HUES64 (cell line): ENCODE measurements around the gene SKIC2.
A peak's percentile ranks its signal among the peaks of the same experiment; 100 is the strongest.
"Not testable (repeated sequence)": the region's sequence is repeated elsewhere in the genome, so short reads cannot be mapped to it uniquely, and the experiment has no call there.

Experiments used
- H3K27ac ChIP-seq: 2 replicates; pipeline ENCODE4 v1.7.0; 2013; ENCODE audit warnings: low read depth, low read length, inconsistent platforms
- H3K27me3 ChIP-seq: 2 replicates; pipeline ENCODE4 v1.6.1; 2013; ENCODE audit warnings: mild to moderate bottlenecking, low read length; ENCODE audit not compliant: insufficient read depth
- H3K36me3 ChIP-seq: 2 replicates; pipeline ENCODE4 v1.6.1; 2013; ENCODE audit warnings: mild to moderate bottlenecking, low read length; ENCODE audit not compliant: insufficient read depth
- H3K4me1 ChIP-seq: 2 replicates; pipeline ENCODE4 v1.6.1; 2013; ENCODE audit warnings: mild to moderate bottlenecking, low read length, moderate library complexity; ENCODE audit not compliant: insufficient read depth
- H3K4me3 ChIP-seq: 2 replicates; pipeline ENCODE4 v1.5.1; 2013; ENCODE audit warnings: mild to moderate bottlenecking, low read length, moderate library complexity
- H3K9ac ChIP-seq: 2 replicates; pipeline ENCODE4 v1.6.1; 2013; ENCODE audit warnings: mild to moderate bottlenecking, low read depth, low read length
- H3K9me3 ChIP-seq: 2 replicates; pipeline ENCODE4 v1.6.1; 2013; ENCODE audit warnings: low read depth, low read length; ENCODE audit not compliant: insufficient read depth
- WGBS: fragments of 150-250, 120-280 bp; methylation state at CpG from one replicate; pipeline ENCODE4 v1.1.7; 2013; ENCODE audit warnings: missing lambda C conversion rate; 5-methylcytosine and 5-hydroxymethylcytosine counted together

The SKIC2 gene

DNA sequence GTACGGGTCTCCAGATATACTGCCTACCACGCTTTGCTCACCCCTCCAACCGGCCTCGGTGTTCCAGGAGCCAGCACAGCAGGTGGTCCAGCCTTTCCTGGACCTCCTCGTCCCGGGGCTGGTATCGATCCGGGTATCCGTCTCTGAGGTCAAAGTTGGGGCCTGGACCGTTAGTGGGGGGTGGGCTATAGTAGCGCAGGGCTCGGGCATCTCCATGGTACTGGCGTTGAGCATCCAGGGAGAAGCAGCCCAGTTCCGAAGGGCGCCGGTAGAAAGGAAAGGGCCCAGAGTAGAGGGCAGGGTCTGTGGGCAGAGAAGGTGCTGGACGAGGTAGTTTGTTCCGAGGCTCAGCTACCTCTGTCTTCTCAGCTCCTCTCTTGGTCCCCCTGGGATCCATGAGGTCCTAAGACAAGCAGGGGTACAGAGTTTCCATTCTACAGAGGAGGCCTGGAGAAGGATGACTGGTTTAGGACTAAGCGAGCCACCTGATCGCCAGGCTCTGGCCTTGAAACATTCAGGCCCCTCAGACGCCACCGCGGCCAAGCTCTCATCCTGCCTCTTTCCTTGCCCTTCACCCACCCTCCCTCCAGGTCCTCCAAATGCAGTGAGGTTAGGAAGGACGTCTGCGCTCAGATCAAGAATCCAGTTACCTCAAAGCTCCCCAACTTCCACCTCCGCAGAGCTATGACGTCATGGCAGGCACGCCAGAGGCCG is 12.5 kb downstream of the SKIC2 start:
- Histone ChIP-seq H3K36me3 (peaks cover 42% of the 10 kb centered on the region), H3K9me3 (no peaks in the 10 kb centered on the region), H3K27ac (peak overlapping the region; percentile 98), H3K4me3 (peak overlapping the region; percentile 90), H3K27me3 (no peaks in the 10 kb centered on the region), H3K4me1 (peaks cover 10% of the 10 kb centered on the region; the same call in 1 of the 2 replicates), H3K9ac (peak overlapping the region; percentile 77)
- WGBS, result 35% methylated on average over 29 of the region's 29 CpGs

- H3K27me3 ChIP-seq, result no peaks in the 10 kb centered on the region
- under 1% methylated on average over 62 of the region's 62 CpGs for WGBS
- H3K9ac ChIP-seq, result peak within 1 kb of the TSS; percentile 77
These were observed 13.2 kb downstream of the SKIC2 start, which contains the start of gene DXO for GRCh38 chr6:31971993-31972708. TSS of gene DXO (minus strand) at chr6:31972138. CDS start at chr6:31971675, 463 bp downstream.

GRCh38 chr6:31972709-31973350 is 13.9 kb downstream of the SKIC2 start:
- Histone ChIP-seq H3K27me3 (no peaks in the 10 kb centered on the region), H3K4me1 (peaks cover 10% of the 10 kb centered on the region; the same call in 1 of the 2 replicates), H3K9me3 (no peaks in the 10 kb centered on the region), H3K4me3 (peak overlapping the region; percentile 90), H3K9ac (peak overlapping the region; percentile 77), H3K36me3 (peaks cover 28% of the 10 kb centered on the region), H3K27ac (peak overlapping the region; percentile 98)
- WGBS, result 15% methylated on average over 19 of the region's 19 CpGs

More at GRCh38 chr6:31971993-31972708, 13.2 kb downstream of the SKIC2 start, which contains the start of gene DXO:
- Histone ChIP-seq H3K36me3 (peaks cover 35% of the 10 kb centered on the region), H3K27ac (peak within 1 kb of the TSS; percentile 98), H3K9me3 (no peaks in the 10 kb centered on the region), H3K4me3 (peak within 1 kb of the TSS; percentile 90), H3K4me1 (peaks cover 10% of the 10 kb centered on the region; the same call in 1 of the 2 replicates)

- H3K27ac ChIP-seq, H3K4me3 ChIP-seq, H3K9me3 ChIP-seq, H3K9ac ChIP-seq, H3K27me3 ChIP-seq, H3K4me1 ChIP-seq: not testable (repeated sequence)
- peaks cover 12% of the 10 kb centered on the region for H3K36me3 ChIP-seq
- 97% methylated on average over 28 of the region's 30 CpGs for WGBS
These were observed 17.1 kb downstream of the SKIC2 start for GRCh38 chr6:31976065-31976464.

- Histone ChIP-seq H3K4me3 (no peak overlapping the region), H3K27ac (no peak overlapping the region), H3K4me1 (peaks cover 6% of the 10 kb centered on the region; the same call in 1 of the 2 replicates), H3K9ac (no peak overlapping the region), H3K36me3 (peaks cover 12% of the 10 kb centered on the region), H3K27me3 (no peaks in the 10 kb centered on the region), H3K9me3 (no peaks in the 10 kb centered on the region)
- 95% methylated on average over 12 of the region's 12 CpGs for WGBS
These were observed 18.9 kb downstream of the SKIC2 start for GRCh38 chr6:31977816-31978431.

- Histone ChIP-seq H3K4me3 (no peak overlapping the region), H3K36me3 (peaks cover 12% of the 10 kb centered on the region), H3K27me3 (no peaks in the 10 kb centered on the region), H3K9me3 (no peaks in the 10 kb centered on the region), H3K4me1 (no peaks in the 10 kb centered on the region), H3K9ac (no peak overlapping the region), H3K27ac (no peak overlapping the region)
- WGBS, result 85% methylated on average over 5 of the region's 5 CpGs
These were observed 19.9 kb downstream of the SKIC2 start for GRCh38 chr6:31978831-31979230.

GRCh38 chr6:31979238-31979898 is 20.4 kb downstream of the SKIC2 start:
- Histone ChIP-seq H3K36me3 (peaks cover 12% of the 10 kb centered on the region), H3K9me3 (no peaks in the 10 kb centered on the region), H3K9ac (no peak overlapping the region), H3K4me1 (no peaks in the 10 kb centered on the region), H3K27ac (no peak overlapping the region), H3K27me3 (no peaks in the 10 kb centered on the region), H3K4me3 (no peak overlapping the region)
- WGBS, result 90% methylated on average over 3 of the region's 3 CpGs

DNA sequence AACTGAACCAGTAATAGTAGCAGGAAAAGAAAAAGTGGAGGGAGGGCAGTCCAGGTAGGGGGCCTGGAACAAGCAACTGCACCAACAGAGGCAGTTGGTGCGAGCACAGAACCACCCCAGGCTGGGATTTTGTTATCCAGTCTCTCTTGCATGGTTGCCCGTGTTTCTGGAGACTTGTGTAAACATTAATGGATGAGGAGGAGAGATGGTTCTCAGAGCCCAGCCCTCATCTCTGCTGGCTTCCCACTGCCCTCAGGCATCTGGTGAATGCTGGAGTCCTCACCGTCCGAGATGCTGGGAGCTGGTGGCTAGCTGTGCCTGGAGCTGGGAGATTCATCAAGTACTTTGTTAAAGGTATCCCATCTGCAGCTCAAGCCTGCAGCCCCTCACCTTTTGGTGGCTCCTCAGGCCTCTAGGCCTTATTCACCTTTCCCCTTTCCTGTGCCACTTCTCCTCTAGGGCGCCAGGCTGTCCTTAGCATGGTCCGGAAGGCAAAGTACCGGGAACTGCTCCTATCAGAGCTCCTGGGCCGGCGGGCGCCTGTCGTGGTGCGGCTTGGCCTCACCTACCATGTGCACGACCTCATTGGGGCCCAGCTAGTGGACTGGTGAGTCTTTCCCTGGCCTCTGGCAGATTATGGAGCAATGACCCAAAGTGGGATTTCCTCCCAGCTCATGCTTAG is 21.4 kb downstream of the SKIC2 start:
- not testable (repeated sequence) for H3K27ac ChIP-seq, H3K4me1 ChIP-seq, H3K4me3 ChIP-seq, H3K9ac ChIP-seq, H3K9me3 ChIP-seq, H3K27me3 ChIP-seq, H3K36me3 ChIP-seq
- 95% methylated on average over 12 of the region's 13 CpGs for WGBS

DNA sequence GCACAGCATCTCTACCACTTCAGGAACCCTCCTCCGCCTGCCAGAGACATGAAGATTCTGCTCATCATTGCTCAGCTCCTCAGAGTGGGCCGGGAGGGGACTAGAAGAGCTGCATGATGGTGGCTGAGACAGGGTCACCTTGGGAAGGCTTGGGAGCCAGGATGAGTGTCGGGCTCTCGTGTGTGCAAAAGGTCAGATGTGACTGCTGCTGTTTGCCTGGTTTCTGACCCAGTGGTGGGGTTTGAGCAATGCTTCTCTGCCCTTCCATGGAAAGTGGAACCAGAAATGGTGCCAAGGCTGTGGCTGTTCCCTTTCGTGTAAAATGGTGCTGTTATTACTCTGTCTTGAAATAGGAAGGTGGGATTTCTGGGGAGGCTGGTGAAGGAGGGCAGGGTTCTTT is 22.0 kb downstream of the SKIC2 start:
- H3K4me1 ChIP-seq, H3K9me3 ChIP-seq, H3K9ac ChIP-seq, H3K4me3 ChIP-seq, H3K27ac ChIP-seq, H3K36me3 ChIP-seq, H3K27me3 ChIP-seq: not testable (repeated sequence)
- WGBS, result no CpG with 5 or more reads among the region's 5 CpGs

- not testable (repeated sequence) for H3K4me1 ChIP-seq, H3K27ac ChIP-seq, H3K9me3 ChIP-seq, H3K9ac ChIP-seq, H3K4me3 ChIP-seq, H3K36me3 ChIP-seq, H3K27me3 ChIP-seq
- no CpG with 5 or more reads among the region's 7 CpGs for WGBS
These were observed 22.8 kb downstream of the SKIC2 start, which contains the start of gene C4A for GRCh38 chr6:31981744-31982143. TSS of gene C4A (plus strand) at chr6:31982057. CDS start at chr6:31982108, 51 bp downstream.
